CD4-positive, alpha-beta T cell treated with Interleukin-10 for 1 hour (primary cell): ENCODE results near the gene COL9A2.

Source experiments
- DNase-seq: peaks from one replicate; pipeline ENCODE4 v3.0.0-alpha.2; 2020

The COL9A2 gene

GRCh38 chr1:40256401-40257084 is 60.5 kb downstream of the COL9A2 start:
- DNase-seq = no peak

GRCh38 chr1:40255231-40255630 is 61.9 kb downstream of the COL9A2 start:
- DNase-seq = no peak

GRCh38 chr1:40252601-40253000 is 64.5 kb downstream of the COL9A2 start:
- DNase-seq = no peak

- no peak for DNase-seq
Measured at GRCh38 chr1:40251456-40251855, 65.6 kb downstream of the COL9A2 start.
